Parathyroid adenoma (tissue), 2 donors: ENCODE measurements around the gene UNC119.

ENCODE experiments used
- H2AFZ ChIP-seq: fragments of 300-600 bp; sonication (generic); one replicate; pipeline ENCODE4 v1.7.0; 2017; ENCODE audit warnings: antibody characterized with exemption, mild to moderate bottlenecking
- H3K27ac ChIP-seq: fragments of 300-600 bp; sonication (generic); one replicate; pipeline ENCODE4 v1.7.0; 2017
- H3K27me3 ChIP-seq: fragments of 300-600 bp; sonication (generic); one replicate; pipeline ENCODE4 v1.7.0; 2017; ENCODE audit warnings: low read length; ENCODE audit not compliant: control insufficient read depth, insufficient read depth
- H3K36me3 ChIP-seq: fragments of 300-600 bp; sonication (generic); one replicate; pipeline ENCODE4 v1.7.0; 2017; ENCODE audit warnings: low read length; ENCODE audit not compliant: control insufficient read depth, insufficient read depth
- H3K4me1 ChIP-seq: fragments of 300-600 bp; sonication (generic); one replicate; pipeline ENCODE4 v1.7.0; 2017; ENCODE audit warnings: control low read depth
- H3K4me2 ChIP-seq: fragments of 300-600 bp; sonication (generic); one replicate; pipeline ENCODE4 v1.7.0; 2017; ENCODE audit warnings: low read length
- H3K4me3 ChIP-seq: fragments of 300-600 bp; sonication (generic); one replicate; pipeline ENCODE4 v1.7.0; 2017; ENCODE audit warnings: low read depth, low read length
- H3K79me2 ChIP-seq: fragments of 300-600 bp; sonication (generic); one replicate; pipeline ENCODE4 v1.7.0; 2017; ENCODE audit warnings: control low read depth
- H3K9ac ChIP-seq: fragments of 300-600 bp; sonication (generic); one replicate; pipeline ENCODE4 v1.7.0; 2017; ENCODE audit warnings: mild to moderate bottlenecking
- H3K9me3 ChIP-seq: fragments of 300-600 bp; sonication (generic); one replicate; pipeline ENCODE4 v1.7.0; 2017; ENCODE audit warnings: low read length; ENCODE audit not compliant: control insufficient read depth
- TF ChIP-seq, protein P1 (sequence below): fragments of 300-600 bp; sonication (generic); IDR thresholded peaks from one replicate; pipeline ENCODE4 v1.7.0; 2017; ENCODE audit warnings: antibody characterized with exemption, mild to moderate bottlenecking
- donor health status: primary hyperparathyroidism.

The UNC119 gene

DNA sequence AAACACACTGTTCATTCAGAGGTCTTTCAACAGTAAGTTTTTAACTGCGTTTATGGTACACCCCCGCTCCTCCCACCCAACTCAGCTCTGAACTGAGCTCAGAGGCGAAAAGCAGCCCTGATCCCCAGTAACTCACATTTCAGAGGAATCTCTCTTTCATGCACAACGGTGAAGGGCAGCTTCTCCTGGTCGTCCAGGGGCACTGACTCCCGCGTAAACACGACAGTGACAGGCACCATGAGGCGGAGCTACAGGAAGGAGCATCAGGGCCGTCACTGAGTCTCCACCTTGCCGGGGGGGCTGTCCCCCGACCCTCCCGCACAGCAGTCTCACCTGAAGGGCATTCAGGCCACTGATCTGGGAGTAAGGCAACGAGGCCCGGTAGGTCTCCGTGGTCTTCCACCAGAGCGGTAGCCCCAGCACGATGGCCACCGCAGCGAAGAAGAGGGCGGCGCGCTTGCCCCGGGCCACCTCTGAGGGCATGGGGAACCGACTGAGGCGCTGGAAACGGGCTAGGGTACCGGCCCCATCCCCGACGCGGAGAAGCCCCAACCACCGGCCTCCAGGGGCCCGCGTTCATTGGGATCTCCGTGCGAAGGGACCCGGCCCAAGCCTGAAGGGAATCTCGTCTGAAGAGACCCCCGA is 18.4 kb upstream of the UNC119 start:
- peak overlapping the region; percentile 77 for H3K27ac ChIP-seq
- TF ChIP-seq, protein P1, sequence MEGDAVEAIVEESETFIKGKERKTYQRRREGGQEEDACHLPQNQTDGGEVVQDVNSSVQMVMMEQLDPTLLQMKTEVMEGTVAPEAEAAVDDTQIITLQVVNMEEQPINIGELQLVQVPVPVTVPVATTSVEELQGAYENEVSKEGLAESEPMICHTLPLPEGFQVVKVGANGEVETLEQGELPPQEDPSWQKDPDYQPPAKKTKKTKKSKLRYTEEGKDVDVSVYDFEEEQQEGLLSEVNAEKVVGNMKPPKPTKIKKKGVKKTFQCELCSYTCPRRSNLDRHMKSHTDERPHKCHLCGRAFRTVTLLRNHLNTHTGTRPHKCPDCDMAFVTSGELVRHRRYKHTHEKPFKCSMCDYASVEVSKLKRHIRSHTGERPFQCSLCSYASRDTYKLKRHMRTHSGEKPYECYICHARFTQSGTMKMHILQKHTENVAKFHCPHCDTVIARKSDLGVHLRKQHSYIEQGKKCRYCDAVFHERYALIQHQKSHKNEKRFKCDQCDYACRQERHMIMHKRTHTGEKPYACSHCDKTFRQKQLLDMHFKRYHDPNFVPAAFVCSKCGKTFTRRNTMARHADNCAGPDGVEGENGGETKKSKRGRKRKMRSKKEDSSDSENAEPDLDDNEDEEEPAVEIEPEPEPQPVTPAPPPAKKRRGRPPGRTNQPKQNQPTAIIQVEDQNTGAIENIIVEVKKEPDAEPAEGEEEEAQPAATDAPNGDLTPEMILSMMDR: no peak
- H3K27me3 ChIP-seq: no peaks in the 10 kb centered on the region
- peak overlapping the region; percentile 99 for H3K4me2 ChIP-seq
- H3K36me3 ChIP-seq: no peaks in the 10 kb centered on the region
- H3K4me1 ChIP-seq: peaks cover 5% of the 10 kb centered on the region
- no peaks in the 10 kb centered on the region for H3K9me3 ChIP-seq
- peaks cover 13% of the 10 kb centered on the region for H3K79me2 ChIP-seq
- H3K4me3 ChIP-seq: peak overlapping the region; percentile 97
- H3K9ac ChIP-seq: peak overlapping the region; percentile 81
- H2AFZ ChIP-seq: peak overlapping the region; percentile 95

DNA sequence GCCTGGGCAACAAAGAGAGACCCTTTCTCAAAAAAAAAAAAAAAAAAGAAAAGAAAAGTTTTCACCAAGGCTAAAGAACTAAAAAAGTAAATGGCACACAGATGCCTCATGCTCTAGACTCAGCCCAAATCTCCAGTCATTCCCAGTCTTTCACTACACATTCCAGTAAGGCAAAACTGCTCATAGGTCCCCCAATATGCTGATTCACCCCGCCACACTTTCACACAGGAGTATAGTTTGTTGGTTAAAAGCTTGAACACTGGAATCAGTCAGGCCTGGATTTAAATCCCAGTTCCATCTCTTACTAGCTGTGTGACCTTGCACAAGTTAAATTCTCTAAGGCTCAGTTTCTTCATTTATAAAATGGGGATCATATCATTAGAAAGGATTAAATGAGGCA is 17.0 kb upstream of the UNC119 start:
- Histone ChIP-seq H3K27ac (no peak overlapping the region), H3K36me3 (no peaks in the 10 kb centered on the region), H3K4me3 (no peak overlapping the region), H3K9ac (no peak overlapping the region), H2AFZ (no peak overlapping the region), H3K4me2 (no peak overlapping the region), H3K9me3 (no peaks in the 10 kb centered on the region), H3K4me1 (peaks cover 5% of the 10 kb centered on the region), H3K27me3 (no peaks in the 10 kb centered on the region), H3K79me2 (peaks cover 13% of the 10 kb centered on the region)
- TF ChIP-seq, protein P1: no peak

DNA sequence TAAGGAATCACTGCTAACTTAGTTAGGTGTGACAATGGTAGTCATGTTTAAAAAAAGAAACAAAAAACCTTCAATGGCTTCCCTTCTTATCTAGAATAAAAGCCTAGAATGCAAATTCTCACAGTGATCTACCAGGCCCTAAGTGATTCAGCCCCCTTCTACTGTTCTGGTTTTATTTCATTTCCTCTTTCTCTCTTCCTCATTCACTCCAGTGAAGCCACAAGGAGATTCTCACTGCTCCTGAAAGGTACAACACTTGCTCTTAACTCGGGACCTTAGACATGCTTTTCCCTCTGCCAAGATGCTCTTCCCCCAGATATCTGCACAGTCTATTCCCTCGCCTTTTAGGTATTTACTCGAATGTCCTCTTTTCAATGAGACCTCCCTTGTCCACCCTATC is 15.2 kb upstream of the UNC119 start:
- Histone ChIP-seq H3K36me3 (no peaks in the 10 kb centered on the region), H3K27ac (no peak overlapping the region), H3K9ac (no peak overlapping the region), H3K4me1 (peaks cover 5% of the 10 kb centered on the region), H3K4me3 (no peak overlapping the region), H2AFZ (no peak overlapping the region), H3K9me3 (no peaks in the 10 kb centered on the region), H3K79me2 (peaks cover 13% of the 10 kb centered on the region), H3K27me3 (no peaks in the 10 kb centered on the region), H3K4me2 (no peak overlapping the region)
- TF ChIP-seq, protein P1: no peak

DNA sequence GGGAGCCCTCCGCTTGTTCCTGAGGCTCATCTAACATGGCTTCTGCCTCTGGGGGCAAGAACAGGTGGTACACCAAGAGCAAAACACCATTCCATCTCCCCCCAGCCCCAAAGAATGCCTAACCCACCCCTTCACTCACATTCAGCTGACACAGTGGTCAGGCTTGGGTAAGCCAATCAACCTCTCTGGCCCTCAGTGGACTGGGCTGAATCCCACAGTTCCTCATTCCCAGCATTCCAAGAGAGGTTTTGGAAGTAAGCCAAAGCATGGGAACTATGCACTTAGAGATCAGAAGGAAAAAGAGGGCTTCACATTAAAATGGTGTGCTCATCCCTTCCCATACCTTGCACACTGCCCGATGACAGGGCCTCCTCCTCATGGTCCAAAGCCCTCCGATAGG is 11.1 kb upstream of the UNC119 start:
- Histone ChIP-seq H3K27ac (no peak overlapping the region), H3K4me3 (no peak overlapping the region), H3K36me3 (no peaks in the 10 kb centered on the region), H3K9me3 (no peaks in the 10 kb centered on the region), H3K4me2 (no peak overlapping the region), H3K9ac (no peak overlapping the region), H3K27me3 (no peaks in the 10 kb centered on the region), H3K79me2 (peaks cover 5% of the 10 kb centered on the region), H2AFZ (no peak overlapping the region), H3K4me1 (no peaks in the 10 kb centered on the region)
- TF ChIP-seq, protein P1: no peak

DNA sequence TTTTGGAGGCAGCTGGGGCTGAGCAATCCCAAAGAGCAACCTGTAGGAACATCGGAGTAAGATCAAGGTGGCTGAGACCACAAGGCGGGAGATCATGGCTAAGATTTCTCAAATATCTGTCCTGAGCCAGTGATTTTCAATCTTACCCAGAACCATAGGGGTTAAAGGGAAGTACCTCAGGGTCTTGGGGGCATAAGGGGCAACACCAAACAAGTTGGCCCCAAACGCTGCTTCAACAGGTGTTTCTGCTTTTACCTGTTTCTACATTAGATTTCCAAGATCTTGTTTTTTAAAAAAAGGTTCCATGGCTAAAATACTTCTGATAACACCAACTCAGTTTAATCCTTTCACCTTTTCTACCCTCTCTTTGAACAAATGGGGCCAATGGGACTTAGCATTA is 2.6 kb upstream of the UNC119 start:
- Histone ChIP-seq H3K9ac (no peak overlapping the region), H2AFZ (no peak overlapping the region), H3K9me3 (no peaks in the 10 kb centered on the region), H3K79me2 (no peaks in the 10 kb centered on the region), H3K4me3 (no peak overlapping the region), H3K27me3 (no peaks in the 10 kb centered on the region), H3K4me2 (no peak overlapping the region), H3K27ac (no peak overlapping the region), H3K4me1 (peaks cover 7% of the 10 kb centered on the region), H3K36me3 (no peaks in the 10 kb centered on the region)
- TF ChIP-seq, protein P1: no peak
